Smooth muscle cell (in vitro differentiated cells): Measurements from ENCODE around the gene PIKFYVE. TPM values are rescaled to one million over a fixed set of nuclear protein-coding genes. Genes with fewer than 3 reads are reported as not detected.

ENCODE experiments used
- DNase-seq: peaks from one replicate; lab custom pipeline; 2025; ENCODE audit not compliant: unreplicated experiment; lab: John Stamatoyannopoulos, UW
- H2AFZ ChIP-seq: fragments of 200-600 bp; sonication (generic); 2 replicates; pipeline ENCODE4 v1.6.0; 2016; ENCODE audit warnings: antibody characterized with exemption, low read depth, mild to moderate bottlenecking
- H3F3A ChIP-seq: fragments of 200-600 bp; sonication (generic); 2 replicates; pipeline ENCODE4 v1.6.0; 2017; ENCODE audit warnings: antibody characterized with exemption, low read depth
- H3K27ac ChIP-seq: fragments of 200-600 bp; sonication (generic); 2 replicates; pipeline ENCODE4 v1.5.1; 2016; ENCODE audit warnings: low read depth, mild to moderate bottlenecking
- H3K27me3 ChIP-seq: fragments of 200-600 bp; sonication (generic); 2 replicates; pipeline ENCODE4 v1.6.1; 2016; ENCODE audit warnings: low read depth, mild to moderate bottlenecking
- H3K36me3 ChIP-seq: fragments of 200-600 bp; sonication (generic); 2 replicates; pipeline ENCODE4 v1.5.1; 2016; ENCODE audit warnings: low read depth
- H3K4me1 ChIP-seq: fragments of 200-600 bp; sonication (generic); 2 replicates; pipeline ENCODE4 v1.5.1; 2016; ENCODE audit warnings: low read depth
- H3K4me2 ChIP-seq: fragments of 200-600 bp; sonication (generic); 2 replicates; pipeline ENCODE4 v1.6.0; 2016; ENCODE audit warnings: mild to moderate bottlenecking
- H3K4me3 ChIP-seq: fragments of 200-600 bp; sonication (generic); 2 replicates; pipeline ENCODE4 v1.5.1; 2016; ENCODE audit warnings: mild to moderate bottlenecking
- H3K79me2 ChIP-seq: fragments of 200-600 bp; sonication (generic); 2 replicates; pipeline ENCODE4 v1.6.0; 2016; ENCODE audit warnings: low read depth, mild to moderate bottlenecking
- H3K9ac ChIP-seq: fragments of 200-600 bp; sonication (generic); 2 replicates; pipeline ENCODE4 v1.6.0; 2016; ENCODE audit warnings: low read depth
- H3K9me3 ChIP-seq: fragments of 200-600 bp; sonication (generic); replicated peaks from 2 replicates; pipeline ENCODE4 v1.5.1; 2016; ENCODE audit warnings: low read depth
- H4K20me1 ChIP-seq: fragments of 200-600 bp; sonication (generic); 2 replicates; pipeline ENCODE4 v1.6.0; 2016; ENCODE audit warnings: low read depth
- WGBS: methylation state at CpG from one replicate; pipeline ENCODE4 v1.1.7; 2016; ENCODE audit warnings: low lambda C conversion rate; 5-methylcytosine and 5-hydroxymethylcytosine counted together
- polyA plus RNA-seq: library from polyadenylated mRNA; unstranded; fragments of >200 nt; fragmentation: Nextera tagmentation; extraction: Ambion mirVana; gene quantifications from 2 replicates; pipeline ENCODE4 v1.2.1, GENCODE V29; 2016
- total RNA-seq: library from RNA; depleted of rRNA; stranded (reverse); fragments of >200 nt; gene quantifications from 2 replicates; pipeline ENCODE4 v1.2.3, GENCODE V29; 2014
- TF ChIP-seq, protein P1 (sequence below): fragments of 200-600 bp; sonication (generic); IDR thresholded peaks from 2 replicates; pipeline ENCODE4 v1.5.1; 2017; ENCODE audit warnings: borderline replicate concordance, mild to moderate bottlenecking, antibody characterized with exemption; ENCODE audit not compliant: insufficient read depth, poor library complexity, severe bottlenecking

Gene PIKFYVE
- total and polyA plus RNA-seq, 2 experiments from 2014 or later, result 4.9 to 29.5 TPM

DNA sequence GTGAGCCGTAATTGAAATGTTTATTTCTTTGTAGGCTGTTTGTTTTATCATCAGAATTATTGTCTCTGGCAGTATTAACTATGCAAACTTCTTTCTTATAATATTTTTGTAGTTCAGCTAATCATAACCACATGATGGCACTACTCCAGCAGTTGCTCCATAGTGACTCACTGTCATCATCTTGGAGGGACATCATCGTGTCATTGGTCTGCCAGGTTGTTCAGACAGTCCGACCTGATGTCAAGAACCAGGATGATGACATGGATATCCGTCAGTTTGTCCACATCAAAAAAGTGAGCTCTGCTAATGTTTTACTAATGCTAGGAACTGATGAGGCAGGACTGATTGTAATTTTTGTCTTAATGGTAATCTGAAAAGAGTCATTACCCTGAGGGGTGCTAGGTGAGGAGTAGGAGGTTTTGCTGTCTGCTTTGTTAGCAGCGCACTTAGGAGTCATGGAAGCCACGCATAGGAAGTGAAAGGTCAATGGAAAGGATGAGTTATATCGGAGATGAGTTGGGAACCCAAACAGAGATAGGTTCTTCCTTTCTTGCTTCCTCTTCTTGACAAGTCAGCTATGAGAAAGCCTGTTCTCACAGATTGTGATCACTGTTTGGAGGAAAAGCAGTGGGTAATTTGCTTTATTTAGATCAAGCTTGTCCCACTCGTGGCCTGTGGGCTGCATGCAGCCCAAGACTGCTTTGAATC is 49.2 kb downstream of the PIKFYVE start:
- no peaks in the 10 kb centered on the region for H3K9me3 ChIP-seq
- TF ChIP-seq, protein P1, sequence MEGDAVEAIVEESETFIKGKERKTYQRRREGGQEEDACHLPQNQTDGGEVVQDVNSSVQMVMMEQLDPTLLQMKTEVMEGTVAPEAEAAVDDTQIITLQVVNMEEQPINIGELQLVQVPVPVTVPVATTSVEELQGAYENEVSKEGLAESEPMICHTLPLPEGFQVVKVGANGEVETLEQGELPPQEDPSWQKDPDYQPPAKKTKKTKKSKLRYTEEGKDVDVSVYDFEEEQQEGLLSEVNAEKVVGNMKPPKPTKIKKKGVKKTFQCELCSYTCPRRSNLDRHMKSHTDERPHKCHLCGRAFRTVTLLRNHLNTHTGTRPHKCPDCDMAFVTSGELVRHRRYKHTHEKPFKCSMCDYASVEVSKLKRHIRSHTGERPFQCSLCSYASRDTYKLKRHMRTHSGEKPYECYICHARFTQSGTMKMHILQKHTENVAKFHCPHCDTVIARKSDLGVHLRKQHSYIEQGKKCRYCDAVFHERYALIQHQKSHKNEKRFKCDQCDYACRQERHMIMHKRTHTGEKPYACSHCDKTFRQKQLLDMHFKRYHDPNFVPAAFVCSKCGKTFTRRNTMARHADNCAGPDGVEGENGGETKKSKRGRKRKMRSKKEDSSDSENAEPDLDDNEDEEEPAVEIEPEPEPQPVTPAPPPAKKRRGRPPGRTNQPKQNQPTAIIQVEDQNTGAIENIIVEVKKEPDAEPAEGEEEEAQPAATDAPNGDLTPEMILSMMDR, result no peak
- H3K36me3 ChIP-seq, result peaks cover 12% of the 10 kb centered on the region
- H4K20me1 ChIP-seq, result no peaks in the 10 kb centered on the region
- H3K9ac ChIP-seq, result no peak overlapping the region
- no peak overlapping the region for H2AFZ ChIP-seq
- no peaks in the 10 kb centered on the region for H3K27me3 ChIP-seq
- no peaks in the 10 kb centered on the region for H3K79me2 ChIP-seq
- H3K4me3 ChIP-seq, result no peak overlapping the region
- H3K4me1 ChIP-seq, result no peaks in the 10 kb centered on the region
- no peak for DNase-seq
- H3F3A ChIP-seq, result no peaks in the 10 kb centered on the region
- no peak overlapping the region for H3K4me2 ChIP-seq
- H3K27ac ChIP-seq, result no peak overlapping the region
- 96% methylated on average over 8 of the region's 8 CpGs for WGBS

DNA sequence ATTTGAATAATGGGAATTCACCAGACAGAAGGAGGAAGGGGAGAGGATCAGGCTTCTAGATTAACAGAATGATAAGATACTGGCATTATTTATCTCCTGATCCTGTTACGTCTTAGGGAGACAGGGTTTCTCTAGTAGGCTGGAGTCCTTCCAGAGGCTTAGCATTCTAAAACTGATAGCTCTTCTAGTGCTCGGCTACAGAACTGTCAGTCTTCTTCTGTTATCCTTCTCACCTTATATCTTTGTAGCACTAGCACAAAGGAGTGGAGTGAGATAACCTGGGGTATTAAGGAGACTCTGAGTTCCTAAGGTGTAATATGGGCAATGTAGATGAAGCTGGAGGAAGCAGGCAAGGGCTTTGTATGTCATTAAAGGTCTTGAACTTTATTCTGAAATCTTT is 52.1 kb downstream of the PIKFYVE start:
- TF ChIP-seq, protein P1, result no peak
- Histone ChIP-seq H3F3A (no peaks in the 10 kb centered on the region), H3K9ac (no peak overlapping the region), H3K9me3 (no peaks in the 10 kb centered on the region), H3K79me2 (no peaks in the 10 kb centered on the region), H3K27me3 (no peaks in the 10 kb centered on the region), H2AFZ (no peak overlapping the region), H3K4me2 (no peak overlapping the region), H3K4me3 (no peak overlapping the region), H3K4me1 (no peaks in the 10 kb centered on the region), H4K20me1 (no peaks in the 10 kb centered on the region), H3K27ac (no peak overlapping the region), H3K36me3 (peaks cover 21% of the 10 kb centered on the region)
- 76% methylated on average over 2 of the region's 2 CpGs for WGBS
- no peak for DNase-seq

- Histone ChIP-seq H3K9me3 (no peaks in the 10 kb centered on the region), H3K4me2 (no peak overlapping the region), H3K79me2 (no peaks in the 10 kb centered on the region), H3K9ac (no peak overlapping the region), H3K27me3 (no peaks in the 10 kb centered on the region), H3K4me1 (no peaks in the 10 kb centered on the region), H3F3A (no peaks in the 10 kb centered on the region), H3K4me3 (no peak overlapping the region), H3K36me3 (peaks cover 27% of the 10 kb centered on the region), H3K27ac (no peak overlapping the region), H4K20me1 (no peaks in the 10 kb centered on the region), H2AFZ (no peak overlapping the region)
- 63% methylated on average over 2 of the region's 2 CpGs for WGBS
- TF ChIP-seq, protein P1, result no peak
- DNase-seq, result no peak
Observed at GRCh38 chr2:208319391-208319790, 53.3 kb downstream of the PIKFYVE start.

GRCh38 chr2:208320686-208321085 is 54.6 kb downstream of the PIKFYVE start:
- H3K27ac ChIP-seq, result no peak overlapping the region
- TF ChIP-seq, protein P1, result no peak
- H3K4me2 ChIP-seq, result no peak overlapping the region

More at GRCh38 chr2:208320686-208321085, 54.6 kb downstream of the PIKFYVE start:
- Histone ChIP-seq H3K27me3 (no peaks in the 10 kb centered on the region), H3K4me3 (no peak overlapping the region), H2AFZ (no peak overlapping the region), H3K4me1 (no peaks in the 10 kb centered on the region), H4K20me1 (no peaks in the 10 kb centered on the region), H3K9me3 (no peaks in the 10 kb centered on the region), H3K79me2 (no peaks in the 10 kb centered on the region), H3F3A (no peaks in the 10 kb centered on the region), H3K36me3 (peaks cover 24% of the 10 kb centered on the region), H3K9ac (no peak overlapping the region)
- DNase-seq, result no peak
- 96% methylated on average over 2 of the region's 2 CpGs for WGBS
